ENCODE results near the gene SNRPD1. TPM values are rescaled to one million over a fixed set of nuclear protein-coding genes. Genes with fewer than 3 reads are reported as not detected.
A peak's percentile ranks its signal among the peaks of the same experiment; 100 is the strongest.

The SNRPD1 gene
- total and polyA plus RNA-seq, 9 of the 15 experiments (the other 6 are each of a cell fraction or from before 2014, with no cell fraction given), result 186 to 1,063 (median 313) TPM

- no peak for TF ChIP-seq ZNF318 (IDR thresholded peaks at IDR 0.05; ENCODE audit: borderline replicate concordance in 1 of 2, low read depth in 1 of 2)
- TF ChIP-seq, protein P1, sequence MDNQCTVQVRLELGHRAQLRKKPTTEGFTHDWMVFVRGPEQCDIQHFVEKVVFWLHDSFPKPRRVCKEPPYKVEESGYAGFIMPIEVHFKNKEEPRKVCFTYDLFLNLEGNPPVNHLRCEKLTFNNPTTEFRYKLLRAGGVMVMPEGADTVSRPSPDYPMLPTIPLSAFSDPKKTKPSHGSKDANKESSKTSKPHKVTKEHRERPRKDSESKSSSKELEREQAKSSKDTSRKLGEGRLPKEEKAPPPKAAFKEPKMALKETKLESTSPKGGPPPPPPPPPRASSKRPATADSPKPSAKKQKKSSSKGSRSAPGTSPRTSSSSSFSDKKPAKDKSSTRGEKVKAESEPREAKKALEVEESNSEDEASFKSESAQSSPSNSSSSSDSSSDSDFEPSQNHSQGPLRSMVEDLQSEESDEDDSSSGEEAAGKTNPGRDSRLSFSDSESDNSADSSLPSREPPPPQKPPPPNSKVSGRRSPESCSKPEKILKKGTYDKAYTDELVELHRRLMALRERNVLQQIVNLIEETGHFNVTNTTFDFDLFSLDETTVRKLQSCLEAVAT (IDR thresholded peaks at IDR 0.05), result 0 out of 4 replicates have a peak, but pooled peaks of 1 of the 2 experiments have one; percentile 44
- TF ChIP-seq, protein P2, sequence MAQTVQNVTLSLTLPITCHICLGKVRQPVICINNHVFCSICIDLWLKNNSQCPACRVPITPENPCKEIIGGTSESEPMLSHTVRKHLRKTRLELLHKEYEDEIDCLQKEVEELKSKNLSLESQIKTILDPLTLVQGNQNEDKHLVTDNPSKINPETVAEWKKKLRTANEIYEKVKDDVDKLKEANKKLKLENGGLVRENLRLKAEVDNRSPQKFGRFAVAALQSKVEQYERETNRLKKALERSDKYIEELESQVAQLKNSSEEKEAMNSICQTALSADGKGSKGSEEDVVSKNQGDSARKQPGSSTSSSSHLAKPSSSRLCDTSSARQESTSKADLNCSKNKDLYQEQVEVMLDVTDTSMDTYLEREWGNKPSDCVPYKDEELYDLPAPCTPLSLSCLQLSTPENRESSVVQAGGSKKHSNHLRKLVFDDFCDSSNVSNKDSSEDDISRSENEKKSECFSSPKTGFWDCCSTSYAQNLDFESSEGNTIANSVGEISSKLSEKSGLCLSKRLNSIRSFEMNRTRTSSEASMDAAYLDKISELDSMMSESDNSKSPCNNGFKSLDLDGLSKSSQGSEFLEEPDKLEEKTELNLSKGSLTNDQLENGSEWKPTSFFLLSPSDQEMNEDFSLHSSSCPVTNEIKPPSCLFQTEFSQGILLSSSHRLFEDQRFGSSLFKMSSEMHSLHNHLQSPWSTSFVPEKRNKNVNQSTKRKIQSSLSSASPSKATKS (CRISPR knock-in tag; IDR thresholded peaks at IDR 0.05), result no peak
- no peak for TF ChIP-seq ZNF253 (CRISPR knock-in tag; conservative IDR thresholded peaks at IDR 0.05)
- no peak for TF ChIP-seq ZNF584 (CRISPR knock-in tag; IDR thresholded peaks at IDR 0.05; ENCODE audit: low read depth)
- TF ChIP-seq NFE2 (IDR thresholded peaks at IDR 0.05; ENCODE audit: low read depth), result peak; percentile 45; the same call in 1 of the 2 replicates
- TF ChIP-seq LCOR (CRISPR knock-in tag; IDR thresholded peaks at IDR 0.05), result peak; percentile 68; the same call in 1 of the 2 replicates
- no peak for TF ChIP-seq ZNF77 (CRISPR knock-in tag; IDR thresholded peaks at IDR 0.05)
- TF ChIP-seq ZNF121 (CRISPR knock-in tag; conservative IDR thresholded peaks at IDR 0.05), result no peak
- TF ChIP-seq KAT7 (CRISPR knock-in tag; IDR thresholded peaks at IDR 0.05; ENCODE audit: borderline replicate concordance), result no peak; the same call in 1 of the 2 replicates
- TF ChIP-seq NR2F6 (CRISPR knock-in tag; IDR thresholded peaks at IDR 0.05), result no peak
- TF ChIP-seq SREBF1 (IDR thresholded peaks at IDR 0.05; ENCODE audit: borderline replicate concordance, low read depth, low read length), result no peak
- TF ChIP-seq ZBTB1 (CRISPR knock-in tag; IDR thresholded peaks at IDR 0.05; ENCODE audit: borderline replicate concordance, low read depth), result no peak
- TF ChIP-seq PURB (CRISPR knock-in tag; IDR thresholded peaks at IDR 0.05; ENCODE audit: low read depth), result no peak
- TF ChIP-seq ZFP30 (CRISPR knock-in tag; IDR thresholded peaks at IDR 0.05; ENCODE audit: borderline replicate concordance), result no peak
Measured at GRCh38 chr18:21612125-21613039, at the start of gene SNRPD1 (continued).

Data from K562 (cell line).